Mesendoderm (in vitro differentiated cells): ENCODE data around the gene ARHGAP45.

Experiments
- DNase-seq: peaks from one replicate; pipeline ENCODE4 v3.0.0; 2013
- H2AK5ac ChIP-seq: 2 replicates; pipeline ENCODE4 v1.6.1; 2013; ENCODE audit warnings: low read length, inconsistent platforms
- H2BK120ac ChIP-seq: 2 replicates; pipeline ENCODE4 v1.6.1; 2013; ENCODE audit warnings: low read depth, mild to moderate bottlenecking, low read length, moderate library complexity, mixed read lengths
- H2BK15ac ChIP-seq: replicated peaks from 2 replicates; pipeline ENCODE4 v1.6.1; 2013; ENCODE audit warnings: low read depth, mild to moderate bottlenecking, moderate library complexity
- H2BK5ac ChIP-seq: 2 replicates; pipeline ENCODE4 v1.6.1; 2013; ENCODE audit warnings: low read length, inconsistent platforms
- H3K18ac ChIP-seq: 2 replicates; pipeline ENCODE4 v1.6.1; 2013; ENCODE audit warnings: mild to moderate bottlenecking, low read length, mixed read lengths
- H3K23ac ChIP-seq: one replicate; pipeline ENCODE4 v1.6.1; 2013; ENCODE audit warnings: low read length
- H3K27ac ChIP-seq: 2 replicates; pipeline ENCODE4 v1.5.1; 2013; ENCODE audit warnings: low read depth, mild to moderate bottlenecking, inconsistent platforms, low read length, moderate library complexity
- H3K27me3 ChIP-seq: 2 replicates; pipeline ENCODE4 v1.6.1; 2013; ENCODE audit warnings: low read length, control low read depth, mild to moderate bottlenecking, inconsistent platforms; ENCODE audit not compliant: insufficient read depth, poor library complexity
- H3K36me3 ChIP-seq: 2 replicates; pipeline ENCODE4 v1.6.1; 2013; ENCODE audit warnings: low read length, inconsistent platforms; ENCODE audit not compliant: control insufficient read depth, insufficient read depth
- H3K4ac ChIP-seq: one replicate; pipeline ENCODE4 v1.6.1; 2013; ENCODE audit warnings: low read depth, mild to moderate bottlenecking, low read length, moderate library complexity
- H3K4me1 ChIP-seq: 2 replicates; pipeline ENCODE4 v1.6.1; 2013; ENCODE audit warnings: low read depth, low read length, inconsistent platforms; ENCODE audit not compliant: control insufficient read depth
- H3K4me2 ChIP-seq: 2 replicates; pipeline ENCODE4 v1.6.1; 2013; ENCODE audit warnings: low read length
- H3K4me3 ChIP-seq: 2 replicates; pipeline ENCODE4 v1.5.1; 2013; ENCODE audit warnings: mild to moderate bottlenecking, low read length
- H3K56ac ChIP-seq: one replicate; pipeline ENCODE4 v1.6.1; 2013; ENCODE audit warnings: low read length
- H3K79me1 ChIP-seq: 2 replicates; pipeline ENCODE4 v1.6.1; 2013; ENCODE audit warnings: low read length, inconsistent platforms
- H3K79me2 ChIP-seq: 2 replicates; pipeline ENCODE4 v1.6.1; 2013; ENCODE audit warnings: mild to moderate bottlenecking, low read length; ENCODE audit not compliant: control insufficient read depth, insufficient read depth
- H3K9ac ChIP-seq: 2 replicates; pipeline ENCODE4 v1.6.1; 2013; ENCODE audit warnings: low read length, inconsistent platforms
- H4K5ac ChIP-seq: one replicate; pipeline ENCODE4 v1.6.1; 2013; ENCODE audit warnings: low read length
- H4K8ac ChIP-seq: one replicate; pipeline ENCODE4 v1.6.1; 2013; ENCODE audit warnings: low read depth, mild to moderate bottlenecking, control low read depth, low read length, moderate library complexity
- WGBS: extraction: QIAGEN DNeasy Blood & Tissue Kit; methylation state at CpG from one replicate; pipeline ENCODE4 v1.1.7; 2013; ENCODE audit warnings: low lambda C conversion rate, missing lambda C conversion rate; ENCODE audit not compliant: insufficient coverage; ENCODE audit errors: extremely low coverage; 5-methylcytosine and 5-hydroxymethylcytosine counted together

Gene ARHGAP45

DNA sequence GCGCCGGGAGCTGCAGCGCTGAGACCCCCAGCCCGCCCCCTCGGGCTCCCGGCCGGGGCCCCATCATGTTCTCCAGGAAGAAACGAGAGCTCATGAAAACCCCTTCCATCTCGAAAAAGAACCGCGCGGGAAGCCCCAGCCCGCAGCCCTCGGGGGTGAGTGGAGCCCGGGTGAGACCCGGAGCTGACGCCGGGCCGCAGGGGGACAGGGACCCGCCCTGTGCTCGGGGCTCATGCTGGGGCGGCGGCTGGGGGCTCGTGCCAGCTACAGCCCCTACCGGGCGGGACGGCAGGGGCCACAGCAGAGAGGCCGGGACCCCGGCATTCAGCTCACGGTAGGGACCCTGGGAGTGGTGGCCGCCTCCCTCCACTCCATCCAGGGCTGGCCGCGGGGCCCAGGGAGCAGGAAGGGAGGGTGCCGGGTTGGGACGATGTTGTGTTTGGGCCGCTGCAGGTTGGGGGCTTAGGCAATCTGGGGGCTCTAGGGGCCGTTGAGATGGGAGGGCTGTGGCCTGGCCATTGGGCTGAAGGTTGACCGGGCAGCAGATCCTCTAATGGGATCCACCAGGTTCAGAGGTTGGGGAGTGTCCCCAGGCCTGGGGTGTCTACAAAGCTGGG lies 482 bp downstream of the ARHGAP45 start:
- H3K27ac ChIP-seq: no peak overlapping the region
- no peaks in the 10 kb centered on the region for H3K79me2 ChIP-seq
- H3K4me1 ChIP-seq: peaks cover 4% of the 10 kb centered on the region
- no peak overlapping the region for H3K4ac ChIP-seq
- H3K79me1 ChIP-seq: no peaks in the 10 kb centered on the region
- DNase-seq: no peak
- peak overlapping the region; percentile 44 for H3K9ac ChIP-seq
- no peak overlapping the region for H2AK5ac ChIP-seq
- peak overlapping the region; percentile 10 for H3K18ac ChIP-seq
- H2BK5ac ChIP-seq: no peak overlapping the region
- WGBS: no CpG with 5 or more reads among the region's 38 CpGs
- no peak overlapping the region for H4K5ac ChIP-seq
- H3K27me3 ChIP-seq: peaks cover 5% of the 10 kb centered on the region
- peak overlapping the region; percentile 20 for H3K4me2 ChIP-seq
- peak overlapping the region; percentile 64 for H3K56ac ChIP-seq
- H3K4me3 ChIP-seq: no peak overlapping the region
- H2BK120ac ChIP-seq: no peak overlapping the region
- H3K23ac ChIP-seq: no peak overlapping the region
- no peak overlapping the region for H2BK15ac ChIP-seq
- no peak overlapping the region for H4K8ac ChIP-seq
- no peaks in the 10 kb centered on the region for H3K36me3 ChIP-seq

DNA sequence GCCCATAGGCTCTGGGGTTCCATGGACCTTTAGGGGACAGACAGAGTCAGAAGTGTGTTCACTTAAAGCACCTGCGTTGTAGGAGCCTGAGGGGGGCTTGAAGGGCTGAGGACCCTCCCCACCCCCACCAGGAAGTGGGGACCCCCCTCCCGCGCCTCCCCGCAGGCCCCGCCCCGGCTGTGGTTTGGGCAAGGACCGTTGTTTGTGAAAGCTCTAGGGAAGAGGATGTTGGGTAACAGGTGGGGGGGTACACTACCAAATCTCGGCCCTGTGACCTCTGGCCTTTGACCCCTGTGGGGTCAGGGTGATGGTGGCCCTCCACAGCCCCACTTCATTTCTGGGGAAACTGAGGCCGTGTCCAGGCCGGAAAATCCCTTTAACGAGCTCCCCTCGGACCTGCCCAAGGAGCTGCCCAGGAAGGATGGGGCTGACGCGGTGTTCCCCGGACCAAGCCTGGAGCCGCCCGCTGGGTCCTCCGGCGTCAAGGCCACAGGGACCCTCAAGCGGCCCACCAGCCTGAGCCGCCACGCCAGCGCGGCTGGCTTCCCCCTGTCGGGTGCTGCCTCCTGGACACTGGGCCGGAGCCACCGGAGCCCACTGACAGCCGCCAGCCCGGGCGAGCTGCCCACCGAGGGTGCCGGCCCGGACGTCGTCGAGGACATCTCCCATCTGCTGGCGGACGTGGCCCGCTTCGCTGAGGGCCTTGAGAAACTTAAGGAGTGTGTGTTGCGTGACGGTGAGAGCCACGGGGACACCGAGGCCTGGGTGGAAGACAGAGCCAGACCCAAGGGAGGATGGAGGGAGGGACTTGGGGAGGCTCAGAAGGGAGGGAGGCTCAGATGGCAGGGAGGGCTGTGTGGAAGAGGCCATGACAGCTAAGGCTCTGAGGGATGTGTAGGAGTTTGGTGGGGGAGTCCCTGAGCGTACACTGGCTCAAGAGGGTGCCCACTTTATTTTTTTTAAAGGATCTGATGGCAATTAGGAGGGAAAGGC lies 1.3 kb downstream of the ARHGAP45 start:
- no peak overlapping the region for H3K23ac ChIP-seq
- no peak overlapping the region for H3K56ac ChIP-seq
- H3K4ac ChIP-seq: no peak overlapping the region
- peaks cover 4% of the 10 kb centered on the region for H3K4me1 ChIP-seq
- H2BK5ac ChIP-seq: no peak overlapping the region
- H2BK15ac ChIP-seq: no peak overlapping the region
- no peak overlapping the region for H3K18ac ChIP-seq
- H4K5ac ChIP-seq: no peak overlapping the region
- H3K4me2 ChIP-seq: no peak overlapping the region
- no peak overlapping the region for H3K9ac ChIP-seq
- no CpG with 5 or more reads among the region's 45 CpGs for WGBS
- no peaks in the 10 kb centered on the region for H3K79me2 ChIP-seq
- H2AK5ac ChIP-seq: no peak overlapping the region
- no peak overlapping the region for H3K27ac ChIP-seq
- H3K4me3 ChIP-seq: no peak overlapping the region
- DNase-seq: no peak
- peaks cover 5% of the 10 kb centered on the region for H3K27me3 ChIP-seq
- H4K8ac ChIP-seq: no peak overlapping the region
- H3K79me1 ChIP-seq: no peaks in the 10 kb centered on the region
- H2BK120ac ChIP-seq: no peak overlapping the region
- H3K36me3 ChIP-seq: no peaks in the 10 kb centered on the region

GRCh38 chr19:1069009-1069779 lies 2.2 kb downstream of the ARHGAP45 start:
- Histone ChIP-seq H2BK120ac (no peak overlapping the region), H3K4ac (no peak overlapping the region), H3K27me3 (peaks cover 5% of the 10 kb centered on the region), H2AK5ac (no peak overlapping the region), H3K23ac (no peak overlapping the region), H2BK15ac (no peak overlapping the region), H3K9ac (no peak overlapping the region), H3K18ac (no peak overlapping the region), H3K4me1 (peaks cover 4% of the 10 kb centered on the region), H4K8ac (no peak overlapping the region), H2BK5ac (no peak overlapping the region), H3K79me2 (no peaks in the 10 kb centered on the region), H3K79me1 (no peaks in the 10 kb centered on the region), H3K56ac (no peak overlapping the region), H3K27ac (no peak overlapping the region), H3K4me2 (no peak overlapping the region), H3K36me3 (no peaks in the 10 kb centered on the region), H4K5ac (no peak overlapping the region), H3K4me3 (no peak overlapping the region)
- DNase-seq: no peak
- no CpG with 5 or more reads among the region's 25 CpGs for WGBS

GRCh38 chr19:1070576-1070930 lies 3.6 kb downstream of the ARHGAP45 start:
- Histone ChIP-seq H3K9ac (no peak overlapping the region), H2AK5ac (no peak overlapping the region), H3K36me3 (no peaks in the 10 kb centered on the region), H3K4me2 (no peak overlapping the region), H2BK5ac (no peak overlapping the region), H3K56ac (peak overlapping the region; percentile 37), H2BK15ac (no peak overlapping the region), H3K23ac (no peak overlapping the region), H3K27ac (no peak overlapping the region), H3K79me1 (no peaks in the 10 kb centered on the region), H3K4me3 (no peak overlapping the region), H4K5ac (no peak overlapping the region), H3K18ac (no peak overlapping the region), H3K4me1 (peaks cover 4% of the 10 kb centered on the region), H4K8ac (no peak overlapping the region), H3K27me3 (peaks cover 5% of the 10 kb centered on the region), H2BK120ac (no peak overlapping the region), H3K4ac (no peak overlapping the region), H3K79me2 (no peaks in the 10 kb centered on the region)
- no CpG with 5 or more reads among the region's 21 CpGs for WGBS
- DNase-seq: peak; percentile 57

DNA sequence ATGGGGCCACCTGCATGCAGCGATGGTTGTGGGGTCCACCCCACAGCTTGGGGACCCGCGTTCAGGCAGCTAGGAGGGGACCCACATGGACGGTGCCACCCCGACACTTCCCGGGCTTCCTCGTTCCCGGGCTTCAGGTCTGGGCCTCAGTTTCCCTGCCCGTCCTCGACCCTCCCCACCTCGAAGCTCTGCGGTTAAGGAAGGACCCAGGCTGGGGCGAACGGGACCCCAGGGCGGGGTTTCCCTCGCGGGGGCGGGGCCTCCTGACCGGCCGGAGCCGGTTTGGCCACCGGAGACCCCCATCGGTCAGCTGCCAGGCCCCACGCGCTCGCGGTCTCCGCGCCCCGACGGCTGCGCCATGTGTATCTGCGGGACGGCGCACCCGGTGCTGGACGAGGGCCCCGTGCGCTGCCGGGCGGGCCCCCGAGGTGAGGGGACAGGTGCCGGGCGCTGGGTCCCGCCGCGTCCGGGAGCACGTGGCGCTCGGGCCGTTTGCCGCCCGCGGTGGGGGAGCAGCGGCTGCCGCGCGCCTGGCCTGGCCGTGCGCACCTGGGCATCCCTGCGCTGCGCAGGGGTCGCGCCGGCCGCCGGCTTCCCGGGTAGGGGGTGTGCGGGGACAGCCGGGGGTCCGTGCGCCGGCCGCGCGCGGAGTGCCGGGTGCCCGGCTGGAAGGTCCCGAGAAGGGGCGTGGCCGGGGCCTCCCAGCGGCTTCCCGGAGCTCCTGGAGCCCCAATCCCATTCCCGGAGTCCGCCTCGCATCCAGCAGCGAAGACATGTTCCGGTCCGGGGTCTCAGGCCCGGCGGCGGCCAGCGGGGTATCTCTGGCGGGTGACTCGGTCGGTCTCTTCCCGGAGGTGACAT lies 4.2 kb downstream of the ARHGAP45 start:
- Histone ChIP-seq H3K79me2 (no peaks in the 10 kb centered on the region), H2BK5ac (no peak overlapping the region), H3K4me2 (peak overlapping the region; percentile 19), H3K36me3 (no peaks in the 10 kb centered on the region), H3K9ac (no peak overlapping the region), H3K18ac (no peak overlapping the region), H4K8ac (no peak overlapping the region), H4K5ac (no peak overlapping the region), H3K79me1 (no peaks in the 10 kb centered on the region), H2AK5ac (no peak overlapping the region), H3K23ac (no peak overlapping the region), H3K4ac (no peak overlapping the region), H3K4me1 (peaks cover 4% of the 10 kb centered on the region), H3K56ac (peak overlapping the region; percentile 60), H3K4me3 (no peak overlapping the region), H2BK15ac (no peak overlapping the region), H3K27me3 (peaks cover 5% of the 10 kb centered on the region), H3K27ac (no peak overlapping the region), H2BK120ac (no peak overlapping the region)
- DNase-seq: no peak
- WGBS: no CpG with 5 or more reads among the region's 99 CpGs
